NB4 (cell line): ENCODE results near the gene GRM2.

Experiments used
- DNase-seq: peaks from one replicate; pipeline ENCODE4 v3.0.0; 2010; ENCODE audit warnings: low read depth
- H3K4me3 ChIP-seq: one replicate; pipeline ENCODE4 v1.5.1; 2011; ENCODE audit warnings: mild to moderate bottlenecking, low read depth, low read length, moderate library complexity
- MYC ChIP-seq: IDR thresholded peaks from 2 replicates; pipeline ENCODE4 v1.6.1; 2011; ENCODE audit warnings: low read depth, low read length
- POLR2A ChIP-seq: IDR thresholded peaks from 2 replicates; pipeline ENCODE4 v1.6.1; 2011; ENCODE audit warnings: mild to moderate bottlenecking; ENCODE audit not compliant: insufficient read length; ENCODE audit errors: extremely low read depth
- TF ChIP-seq, protein P1 (sequence below): IDR thresholded peaks from one replicate; pipeline ENCODE4 v1.5.1; 2012; ENCODE audit warnings: low read depth, low read length
- TF ChIP-seq, protein P2 (sequence below): IDR thresholded peaks from 2 replicates; pipeline ENCODE4 v1.6.1; 2011; ENCODE audit warnings: low read depth, low read length

The GRM2 gene

DNA sequence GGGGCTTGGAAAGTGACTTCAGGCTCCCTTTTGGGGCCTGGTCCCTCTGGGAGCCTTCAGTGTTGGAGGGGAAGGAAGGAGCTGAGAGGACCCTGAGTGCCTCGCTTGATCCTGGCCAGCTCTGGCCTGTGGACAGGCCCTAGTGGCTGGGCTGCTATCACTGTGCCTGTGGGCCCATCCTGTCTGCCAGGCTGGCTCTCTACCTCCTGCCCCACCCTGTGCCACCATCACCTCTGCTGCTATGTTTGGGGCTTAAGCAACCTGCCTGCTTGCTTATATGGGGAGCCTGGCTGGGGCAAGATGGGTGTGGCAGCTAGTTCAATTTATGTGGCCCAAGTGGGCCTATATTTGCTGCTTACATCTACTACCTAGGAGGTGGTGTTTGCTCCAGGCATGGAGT, 28.7 kb upstream of the GRM2 start:
- no peak for DNase-seq
- TF ChIP-seq POLR2A = no peak
- no peak for TF ChIP-seq MYC
- TF ChIP-seq, protein P1, sequence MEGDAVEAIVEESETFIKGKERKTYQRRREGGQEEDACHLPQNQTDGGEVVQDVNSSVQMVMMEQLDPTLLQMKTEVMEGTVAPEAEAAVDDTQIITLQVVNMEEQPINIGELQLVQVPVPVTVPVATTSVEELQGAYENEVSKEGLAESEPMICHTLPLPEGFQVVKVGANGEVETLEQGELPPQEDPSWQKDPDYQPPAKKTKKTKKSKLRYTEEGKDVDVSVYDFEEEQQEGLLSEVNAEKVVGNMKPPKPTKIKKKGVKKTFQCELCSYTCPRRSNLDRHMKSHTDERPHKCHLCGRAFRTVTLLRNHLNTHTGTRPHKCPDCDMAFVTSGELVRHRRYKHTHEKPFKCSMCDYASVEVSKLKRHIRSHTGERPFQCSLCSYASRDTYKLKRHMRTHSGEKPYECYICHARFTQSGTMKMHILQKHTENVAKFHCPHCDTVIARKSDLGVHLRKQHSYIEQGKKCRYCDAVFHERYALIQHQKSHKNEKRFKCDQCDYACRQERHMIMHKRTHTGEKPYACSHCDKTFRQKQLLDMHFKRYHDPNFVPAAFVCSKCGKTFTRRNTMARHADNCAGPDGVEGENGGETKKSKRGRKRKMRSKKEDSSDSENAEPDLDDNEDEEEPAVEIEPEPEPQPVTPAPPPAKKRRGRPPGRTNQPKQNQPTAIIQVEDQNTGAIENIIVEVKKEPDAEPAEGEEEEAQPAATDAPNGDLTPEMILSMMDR = no peak
- TF ChIP-seq, protein P2, sequence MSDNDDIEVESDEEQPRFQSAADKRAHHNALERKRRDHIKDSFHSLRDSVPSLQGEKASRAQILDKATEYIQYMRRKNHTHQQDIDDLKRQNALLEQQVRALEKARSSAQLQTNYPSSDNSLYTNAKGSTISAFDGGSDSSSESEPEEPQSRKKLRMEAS = no peak
- no peak overlapping the region for H3K4me3 ChIP-seq

DNA sequence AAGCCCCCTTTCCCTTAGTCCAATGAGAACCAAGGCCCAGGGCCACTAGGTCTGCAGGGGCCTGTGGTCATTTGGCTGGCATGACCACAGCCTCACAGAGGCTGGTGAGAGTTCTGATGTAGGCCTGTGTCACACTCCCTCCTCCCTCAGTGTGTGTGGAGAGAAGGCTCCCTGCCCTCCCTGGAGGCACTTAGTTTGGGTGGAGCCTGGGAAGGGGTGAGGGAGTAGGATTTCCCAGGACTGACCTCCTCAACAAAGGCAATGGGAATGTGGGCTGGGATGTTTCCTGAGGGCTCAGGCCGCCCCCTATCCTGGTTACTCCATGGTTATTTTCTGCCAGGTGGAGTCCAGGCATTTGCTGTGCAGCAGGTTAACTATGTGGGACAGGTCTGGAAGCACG, 28.2 kb upstream of the GRM2 start:
- TF ChIP-seq, protein P1 = no peak
- TF ChIP-seq, protein P2 = no peak
- TF ChIP-seq MYC = no peak
- no peak for TF ChIP-seq POLR2A
- H3K4me3 ChIP-seq = no peak overlapping the region
- DNase-seq = no peak

GRCh38 chr3:51679318-51679717, 27.6 kb upstream of the GRM2 start:
- TF ChIP-seq POLR2A (no peak), MYC (no peak)
- TF ChIP-seq, protein P2 = no peak
- TF ChIP-seq, protein P1 = no peak
- H3K4me3 ChIP-seq = no peak overlapping the region
- no peak for DNase-seq

GRCh38 chr3:51679777-51680176, 27.1 kb upstream of the GRM2 start:
- H3K4me3 ChIP-seq = no peak overlapping the region
- TF ChIP-seq, protein P1 = no peak
- TF ChIP-seq MYC (no peak), POLR2A (no peak)
- TF ChIP-seq, protein P2 = no peak
- DNase-seq = no peak

- TF ChIP-seq, protein P2 = no peak
- TF ChIP-seq POLR2A = no peak
- TF ChIP-seq, protein P1 = no peak
- TF ChIP-seq MYC = no peak
- H3K4me3 ChIP-seq = no peak overlapping the region
- DNase-seq = no peak
Observed at GRCh38 chr3:51680196-51680595, 26.7 kb upstream of the GRM2 start.
